Measurements from ENCODE around the gene FBXW4.
"Not testable (repeated sequence)": the region's sequence is repeated elsewhere in the genome, so short reads cannot be mapped to it uniquely, and the experiment has no call there.

Gene FBXW4

DNA sequence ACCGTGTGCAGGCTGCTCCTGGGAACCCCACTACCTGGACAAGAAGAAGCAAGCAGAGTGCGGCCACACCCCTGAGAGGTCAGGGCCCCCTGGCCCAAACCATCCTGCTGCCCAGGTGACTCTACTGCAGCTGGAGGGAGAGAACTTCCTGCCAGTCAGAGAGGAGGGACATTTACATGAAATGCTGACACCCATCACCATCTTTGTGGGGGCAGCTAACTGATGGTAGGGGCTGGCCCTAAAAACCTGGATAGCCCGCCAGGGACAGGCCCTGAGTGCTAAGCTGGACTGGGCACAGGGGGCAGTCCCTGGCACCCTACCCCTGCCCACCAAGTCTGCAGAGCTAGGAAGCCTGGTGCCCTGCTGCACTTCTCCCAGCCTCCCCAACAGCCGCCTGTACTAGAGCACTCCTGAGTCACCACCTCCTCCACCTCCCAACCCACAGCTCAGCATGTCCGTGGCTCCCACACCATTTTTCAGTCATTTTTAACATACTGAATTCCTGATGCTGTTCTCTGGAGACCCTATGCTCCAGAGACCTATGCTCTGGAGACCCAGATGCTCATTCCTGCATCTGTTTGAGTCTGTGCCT, 79.3 kb downstream of the FBXW4 start:
- no peak for DNase-seq

DNA sequence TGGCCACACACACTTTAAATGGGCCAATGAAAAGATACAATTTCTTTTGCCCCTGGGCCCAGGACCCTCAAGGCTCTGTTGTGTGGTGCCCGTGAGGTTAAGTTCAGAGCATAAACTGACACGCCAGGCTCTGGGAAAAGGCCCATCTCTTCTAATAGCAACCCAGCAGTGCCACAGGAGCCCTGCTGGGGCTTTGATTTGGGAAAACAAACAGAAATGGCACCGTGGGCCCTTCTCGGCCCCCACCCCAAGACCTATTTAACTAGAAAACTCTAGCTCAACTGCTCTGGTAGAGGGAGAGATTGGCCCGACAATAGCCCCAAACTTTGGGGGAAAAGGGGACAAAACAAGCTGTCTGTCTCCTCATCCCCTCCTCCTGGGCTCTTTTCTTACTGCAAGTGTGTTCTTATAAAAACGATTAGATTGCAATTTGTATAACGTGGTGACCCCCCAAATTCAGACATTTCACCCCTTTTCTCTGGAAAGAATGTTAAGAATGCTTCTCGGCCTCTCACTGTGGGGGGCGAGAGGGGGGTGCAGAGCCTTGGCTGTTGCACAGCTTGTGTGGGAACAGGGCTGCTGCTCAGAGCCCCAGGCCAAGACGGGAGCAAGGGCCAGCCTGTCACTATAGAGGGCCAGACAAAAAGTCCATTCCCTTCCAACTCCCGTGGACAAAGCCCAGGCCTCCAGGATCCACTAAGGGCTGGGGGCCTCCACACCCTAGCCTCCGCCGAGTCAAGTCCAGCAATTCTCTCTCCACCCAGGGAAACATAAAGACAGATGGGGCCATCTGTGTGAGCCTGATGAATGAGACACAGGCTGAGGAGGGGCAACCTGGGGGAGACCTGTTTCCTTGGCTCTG, 80.1 kb downstream of the FBXW4 start:
- DNase-seq, result no peak

DNA sequence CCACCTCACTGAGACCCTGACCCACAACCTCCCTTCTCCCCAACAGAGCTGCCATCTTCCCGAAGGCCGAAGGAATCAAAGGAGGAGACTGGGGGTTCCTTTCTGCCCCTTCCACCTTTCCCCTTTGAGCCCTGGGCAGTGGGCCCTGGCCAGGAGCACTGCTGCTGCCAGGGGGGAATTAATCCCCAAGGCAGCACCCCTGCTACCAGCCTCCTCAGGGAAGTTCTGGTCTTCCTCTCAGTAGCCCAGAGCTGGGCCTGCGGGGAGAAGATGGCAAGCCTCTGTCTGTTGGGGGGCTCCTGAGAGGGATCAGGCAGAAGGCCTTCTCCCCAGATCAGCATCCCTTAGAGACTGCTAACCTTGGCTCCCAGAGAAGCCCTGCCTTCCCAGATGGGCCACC, 81.3 kb downstream of the FBXW4 start:
- no peak for DNase-seq

DNA sequence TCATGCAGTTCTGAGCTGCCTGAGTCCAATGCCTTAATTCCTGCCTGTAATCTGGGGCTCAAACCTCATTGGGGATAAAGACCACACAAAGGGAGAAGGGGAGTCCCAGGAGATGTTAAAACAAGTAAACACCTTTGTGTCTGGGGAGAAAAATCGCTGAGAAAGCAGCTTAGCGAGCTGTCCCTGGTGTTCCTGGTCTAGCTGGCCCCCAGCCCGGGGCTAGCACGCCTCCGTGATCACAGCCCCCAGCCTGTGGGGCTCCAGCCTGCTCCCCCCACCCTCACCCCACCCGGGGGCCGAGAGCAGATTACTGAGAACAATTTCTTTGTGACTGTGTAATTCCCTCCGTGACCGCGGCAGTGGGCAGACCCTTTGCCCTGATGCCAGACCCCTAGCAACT, 82.1 kb downstream of the FBXW4 start:
- DNase-seq, result no peak

DNA sequence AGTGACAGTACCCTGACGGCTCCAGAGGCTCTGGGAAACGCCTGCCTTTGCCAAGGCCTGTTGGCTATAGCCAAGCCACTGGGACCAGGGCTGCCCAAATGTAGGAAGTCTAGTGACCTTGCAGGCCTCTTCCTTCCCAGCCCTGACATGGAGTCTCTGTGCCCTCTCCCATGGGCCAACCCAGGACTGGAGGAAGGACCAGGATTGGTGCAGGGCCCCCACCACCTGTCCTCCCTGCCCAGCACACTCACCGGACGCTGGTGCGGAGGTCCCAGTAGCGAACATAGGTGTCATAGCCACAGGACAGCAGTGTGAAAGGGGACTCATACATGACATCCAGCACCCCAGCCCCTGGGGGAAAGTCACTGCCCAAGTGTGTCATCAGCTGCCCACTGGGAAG, 82.9 kb downstream of the FBXW4 start:
- DNase-seq, result no peak

DNA sequence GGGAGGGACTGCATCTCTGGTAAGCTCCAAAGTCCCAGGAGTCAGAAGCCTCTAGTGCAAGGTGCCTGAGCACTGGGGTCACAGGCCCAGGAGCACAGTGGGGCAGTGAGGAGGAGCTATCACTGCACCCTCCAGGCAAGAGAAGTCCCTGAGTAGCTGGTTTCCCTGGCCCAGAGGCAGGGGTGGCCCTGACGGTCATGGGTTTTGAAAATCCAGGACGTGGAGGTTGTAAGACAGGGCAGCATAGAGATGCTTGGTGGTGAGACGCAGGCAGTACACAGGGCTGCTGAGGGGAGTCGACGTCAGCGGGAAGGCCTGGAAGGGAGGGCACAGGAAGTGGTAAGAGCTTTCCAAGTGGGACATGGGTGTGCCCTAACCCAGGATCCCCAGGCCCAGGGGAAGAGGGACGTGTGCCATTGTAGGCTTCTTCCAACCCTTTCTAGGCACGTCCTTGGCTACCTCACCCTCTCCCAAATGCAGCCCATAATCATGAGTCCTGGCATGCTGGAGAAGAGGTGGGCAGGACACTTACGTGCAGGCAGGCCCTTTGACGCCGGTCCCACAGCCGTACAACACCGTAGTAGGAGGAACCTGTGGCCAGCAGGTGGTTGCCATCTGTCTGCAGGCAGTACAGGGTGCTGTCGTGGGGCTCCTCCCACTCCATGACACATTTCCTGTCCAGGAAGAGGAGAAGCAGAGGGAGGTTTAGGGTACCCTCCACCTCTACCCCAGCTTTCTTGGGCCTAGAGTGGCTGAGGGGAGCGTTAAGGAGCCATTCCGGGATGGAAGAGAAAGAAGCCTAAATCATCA, 83.7 kb downstream of the FBXW4 start:
- no peak for DNase-seq

DNA sequence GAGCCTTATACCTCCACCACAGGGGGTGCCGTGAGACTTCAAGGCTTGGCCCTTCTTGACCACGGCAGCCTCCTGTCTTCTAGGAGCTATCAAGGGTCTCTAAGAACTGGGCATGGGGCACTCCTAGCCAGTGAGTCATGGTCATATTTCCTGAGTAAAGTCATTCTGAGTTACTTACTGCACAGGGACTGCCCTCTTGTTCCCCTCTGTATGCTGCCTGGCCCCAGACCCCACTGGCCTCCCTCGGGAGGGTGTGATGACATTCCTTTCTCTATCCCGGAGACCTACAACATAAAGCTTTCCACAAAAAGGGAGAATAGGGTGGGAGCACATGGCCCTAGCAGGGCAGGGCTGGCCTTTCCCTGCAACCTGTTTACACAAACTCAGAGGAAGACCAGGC, 85.5 kb downstream of the FBXW4 start:
- DNase-seq, result no peak

DNA sequence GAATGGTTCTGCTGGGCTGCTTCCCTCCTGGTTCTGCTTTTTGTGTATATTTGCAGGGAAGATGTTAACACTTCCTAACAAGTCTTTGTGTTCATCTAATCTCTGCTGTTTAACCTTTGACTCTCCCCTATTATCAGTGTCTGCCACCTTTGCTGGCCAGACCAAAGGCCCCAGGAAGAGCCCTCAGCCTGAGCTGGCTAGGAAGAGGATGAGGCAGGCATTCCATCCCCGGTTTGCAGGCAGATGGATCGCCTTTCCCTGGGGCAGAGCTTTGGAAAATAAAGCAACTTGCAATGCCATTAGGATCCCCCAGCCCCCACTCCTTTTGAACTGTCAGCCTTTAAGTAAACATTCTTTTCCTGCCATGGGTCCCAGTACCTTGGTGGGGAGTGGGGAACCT, 87.8 kb downstream of the FBXW4 start:
- DNase-seq, result no peak

DNA sequence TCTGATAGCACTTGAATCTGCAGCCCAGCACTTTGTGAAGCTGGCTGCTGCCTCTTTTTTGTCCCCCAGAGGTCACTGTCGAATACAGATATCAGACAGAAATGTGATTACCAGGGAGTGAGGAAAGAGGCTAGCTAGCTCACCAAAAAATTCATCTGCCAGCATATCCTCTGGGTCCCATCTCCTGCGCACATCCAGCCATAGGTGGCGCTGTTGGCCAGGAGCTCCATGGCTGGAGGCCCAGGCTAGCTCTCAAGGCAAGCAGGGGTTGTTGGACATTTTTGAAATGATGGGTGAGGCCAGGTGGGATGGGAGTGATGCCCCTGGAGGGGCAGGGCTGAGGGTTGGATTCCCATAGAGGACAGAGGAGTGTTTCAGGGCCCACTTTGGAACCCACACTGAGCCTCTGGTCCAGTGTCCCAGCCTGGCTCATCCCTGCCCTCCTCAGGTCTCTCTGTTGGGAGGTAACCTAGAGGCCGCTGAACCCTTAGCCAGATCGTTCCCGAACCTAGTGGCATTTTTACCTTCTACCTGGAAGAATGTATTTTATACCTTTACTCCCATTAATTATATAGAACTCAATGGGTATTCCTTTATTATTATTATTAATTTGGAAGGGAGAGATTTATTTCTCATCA, 92.1 kb downstream of the FBXW4 start:
- DNase-seq, result peak; percentile 42

DNA sequence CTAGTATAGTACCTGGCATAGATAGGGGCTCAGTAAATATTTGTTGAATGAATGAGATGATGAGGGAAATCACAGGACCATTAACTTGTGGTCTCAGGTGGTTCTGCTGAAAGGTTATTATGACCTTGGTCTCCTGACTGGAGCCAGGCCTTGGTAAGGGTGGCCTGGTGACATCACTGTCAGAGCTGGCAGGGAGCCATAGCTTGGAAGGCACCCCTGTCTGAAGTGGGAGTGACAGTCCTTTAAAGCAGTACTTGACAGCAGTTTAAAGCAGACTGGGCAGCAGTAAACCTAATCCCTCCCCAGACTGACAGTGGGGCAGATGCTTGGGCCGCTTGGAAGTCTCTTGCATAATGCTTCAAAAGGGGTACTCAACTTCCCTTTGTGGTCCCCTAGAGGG, 93.4 kb downstream of the FBXW4 start:
- no peak for DNase-seq

DNA sequence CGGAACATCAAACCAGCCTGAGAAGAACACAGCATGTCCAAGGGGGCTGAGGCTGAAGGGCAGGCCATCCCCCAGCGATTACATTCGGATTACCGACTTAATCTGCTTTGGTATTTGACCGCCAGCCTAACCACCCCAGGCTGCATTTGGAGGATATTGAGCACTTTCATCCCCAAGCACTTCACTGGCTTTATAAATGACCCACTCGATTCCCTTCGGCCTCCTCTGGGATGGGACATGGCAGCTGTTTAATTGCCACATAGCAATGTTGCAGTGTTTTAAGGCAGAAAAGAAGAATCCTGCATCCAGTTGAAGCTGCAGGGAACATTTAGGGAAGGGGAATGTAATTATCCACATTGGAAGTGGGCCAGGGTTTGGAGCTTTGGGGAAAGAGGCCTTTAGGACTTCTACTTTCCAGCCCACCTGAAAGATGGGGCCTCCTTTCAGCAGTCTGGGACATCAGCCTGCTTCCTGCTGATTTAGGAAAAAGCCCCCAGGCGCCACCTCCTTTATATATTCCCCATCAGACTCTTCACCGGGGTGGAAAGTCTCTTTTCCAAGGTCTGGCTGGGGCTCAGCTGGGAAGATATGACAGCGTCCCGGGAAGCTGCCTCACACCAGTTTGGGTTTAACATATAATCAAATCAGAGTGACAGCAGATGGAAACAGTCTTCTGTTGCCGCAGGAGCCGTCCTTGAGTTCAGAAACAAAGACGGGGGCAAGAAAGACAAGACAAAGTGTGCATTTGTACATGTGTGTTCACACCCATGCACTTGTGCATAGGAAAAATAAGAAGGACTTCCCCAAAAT, 97.7 kb downstream of the FBXW4 start:
- no peak for DNase-seq

DNA sequence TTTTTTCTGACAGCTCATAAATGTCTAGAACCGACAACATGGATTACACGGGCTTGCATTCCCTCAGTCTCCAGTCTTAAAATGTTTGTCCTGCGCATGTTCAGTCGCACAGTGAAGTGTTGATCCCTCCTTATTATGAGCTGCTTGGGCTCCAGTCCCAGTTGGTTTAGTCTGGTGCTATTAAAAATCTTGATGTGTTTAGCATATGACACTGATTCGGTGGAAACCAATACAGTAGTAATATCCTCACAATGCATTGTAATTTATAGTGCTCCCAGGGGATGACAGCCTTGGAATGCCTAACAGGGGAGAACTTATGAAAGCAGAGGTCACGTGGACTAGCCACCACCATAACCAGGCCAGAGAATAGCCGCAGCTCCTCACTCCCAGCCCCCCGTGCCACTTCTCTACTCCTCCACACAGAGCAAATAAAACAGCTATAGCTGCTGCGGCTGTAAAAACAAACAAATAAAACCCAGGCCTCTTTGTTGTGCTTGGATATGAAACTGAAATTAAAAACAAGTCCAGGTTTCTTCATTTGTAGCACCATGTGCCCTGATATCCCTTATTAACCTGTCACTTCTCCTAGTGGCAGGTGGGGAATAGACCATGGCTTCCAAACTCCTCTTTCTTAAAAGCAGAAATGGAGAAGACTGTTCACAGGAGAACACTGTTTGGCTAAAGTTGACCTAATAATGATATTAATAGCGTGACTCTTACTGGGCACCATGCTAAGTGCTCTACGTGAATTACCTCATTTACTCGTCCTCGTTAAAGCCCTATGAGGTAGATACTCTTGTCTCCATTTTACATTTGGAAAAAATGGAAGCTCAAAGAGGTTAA, 99.2 kb downstream of the FBXW4 start:
- no peak for DNase-seq

DNA sequence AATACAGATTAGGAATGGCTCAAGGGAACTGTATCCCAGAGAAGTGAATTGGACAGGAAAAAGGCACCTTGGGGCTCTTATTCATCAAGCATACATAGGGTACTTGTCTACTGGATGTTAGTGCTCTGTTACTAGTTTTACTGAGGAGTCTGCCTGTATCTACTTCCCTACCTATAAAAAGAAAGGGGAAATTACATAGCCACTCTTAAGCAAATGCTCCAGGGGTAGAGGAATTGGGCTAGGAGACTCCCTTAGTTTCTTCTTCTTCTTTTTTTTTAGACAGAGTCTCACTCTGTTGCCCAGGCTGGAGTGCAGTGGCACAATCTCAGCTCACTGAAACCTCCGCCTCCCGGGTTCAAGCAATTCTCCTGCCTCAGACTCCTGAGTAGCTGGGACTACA, 101.6 kb downstream of the FBXW4 start:
- not testable (repeated sequence) for DNase-seq

DNA sequence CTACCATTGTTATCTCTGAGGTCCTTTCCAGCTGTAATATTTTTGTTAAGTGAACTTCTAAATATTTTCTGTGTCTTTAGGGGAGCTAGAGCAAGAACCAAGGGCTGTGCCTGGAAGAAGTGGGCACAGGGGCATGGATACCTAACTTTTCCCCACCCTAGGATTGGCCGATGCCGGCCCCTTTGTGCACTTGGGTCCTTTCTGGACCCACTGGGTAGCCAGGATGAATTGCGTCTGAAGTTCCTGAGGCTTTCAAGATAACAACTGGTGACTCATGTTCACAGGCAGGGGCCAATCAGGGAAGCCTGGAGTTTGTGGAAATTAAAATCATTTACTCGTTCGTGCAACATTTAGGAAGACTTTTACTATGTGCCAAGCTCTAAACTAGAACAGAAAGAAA, 106.1 kb downstream of the FBXW4 start:
- DNase-seq, result no peak

DNA sequence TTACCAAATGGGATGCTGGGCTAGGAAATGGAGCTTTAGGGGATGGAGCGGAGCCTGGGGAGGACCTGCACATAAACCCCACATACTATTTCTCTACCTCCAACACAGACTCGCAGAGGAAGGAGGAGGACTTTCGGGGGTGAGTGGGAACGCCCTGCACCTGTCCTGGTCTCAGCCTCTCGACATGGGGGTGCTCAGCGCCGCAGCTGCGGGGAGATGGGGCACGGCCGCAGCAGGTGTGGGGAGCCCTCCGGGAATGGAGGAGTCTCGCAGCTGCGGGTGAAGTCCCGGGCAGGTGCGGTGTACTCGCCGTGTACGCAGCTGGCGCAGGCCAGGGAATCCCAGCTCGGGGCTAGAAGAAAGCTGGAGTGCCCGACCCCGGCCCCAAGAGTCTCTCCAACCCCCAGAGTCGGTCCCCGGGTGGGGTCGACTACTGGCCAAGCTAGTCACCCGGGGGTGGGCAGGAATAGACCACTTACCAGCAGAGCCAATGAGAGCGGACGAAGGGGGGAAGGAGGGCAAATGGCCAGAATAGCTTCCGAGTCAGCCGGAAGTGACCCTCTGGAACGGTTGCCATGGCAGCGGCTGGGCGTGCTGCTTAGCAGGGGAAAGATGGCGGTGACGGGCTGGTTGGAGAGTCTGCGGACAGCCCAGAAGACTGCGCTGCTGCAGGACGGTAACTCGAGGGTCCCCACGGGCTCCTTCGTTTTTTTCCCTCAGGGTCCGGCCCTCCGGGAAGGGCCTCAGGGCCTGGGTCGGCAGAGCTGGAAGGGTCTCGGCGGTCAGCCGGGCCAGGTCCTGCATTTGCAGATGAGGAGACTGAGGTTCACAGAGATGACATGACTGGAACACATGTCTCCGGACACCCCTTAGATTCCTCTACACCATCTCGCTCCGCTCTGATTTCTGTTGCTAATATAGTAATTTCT, 107.0 kb downstream of the FBXW4 start, which contains the start of the genes DPCD and POLL:
DPCD (plus strand) TSS at position 597 of the 929 bp plus-strand sequence; CDS start at position 613, 16 bp downstream.
POLL (minus strand) TSS at position 533 of the 929 bp plus-strand sequence. CDS start 897 bp downstream, outside the sequence.
- DNase-seq, result peak; percentile 90

DNA sequence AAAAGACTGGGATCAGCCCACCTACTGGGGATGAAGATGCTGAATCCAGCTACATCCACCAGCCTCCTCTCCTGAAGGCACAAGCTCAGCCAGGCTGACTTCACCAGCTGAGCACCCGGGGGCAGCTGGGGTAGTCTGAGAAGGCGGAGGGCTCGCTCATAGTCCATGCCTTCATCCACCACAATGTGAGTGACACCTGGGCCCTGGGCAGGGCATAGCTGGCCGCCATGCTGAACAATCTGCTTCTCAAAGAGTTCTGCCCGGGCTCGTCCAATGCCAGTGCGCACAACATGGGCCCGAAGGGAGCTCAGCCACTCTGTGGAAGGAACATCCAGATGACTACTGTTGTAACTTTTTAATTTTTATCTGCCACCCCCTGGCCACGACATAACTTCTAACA, 109.1 kb downstream of the FBXW4 start:
- no peak for DNase-seq

DNA sequence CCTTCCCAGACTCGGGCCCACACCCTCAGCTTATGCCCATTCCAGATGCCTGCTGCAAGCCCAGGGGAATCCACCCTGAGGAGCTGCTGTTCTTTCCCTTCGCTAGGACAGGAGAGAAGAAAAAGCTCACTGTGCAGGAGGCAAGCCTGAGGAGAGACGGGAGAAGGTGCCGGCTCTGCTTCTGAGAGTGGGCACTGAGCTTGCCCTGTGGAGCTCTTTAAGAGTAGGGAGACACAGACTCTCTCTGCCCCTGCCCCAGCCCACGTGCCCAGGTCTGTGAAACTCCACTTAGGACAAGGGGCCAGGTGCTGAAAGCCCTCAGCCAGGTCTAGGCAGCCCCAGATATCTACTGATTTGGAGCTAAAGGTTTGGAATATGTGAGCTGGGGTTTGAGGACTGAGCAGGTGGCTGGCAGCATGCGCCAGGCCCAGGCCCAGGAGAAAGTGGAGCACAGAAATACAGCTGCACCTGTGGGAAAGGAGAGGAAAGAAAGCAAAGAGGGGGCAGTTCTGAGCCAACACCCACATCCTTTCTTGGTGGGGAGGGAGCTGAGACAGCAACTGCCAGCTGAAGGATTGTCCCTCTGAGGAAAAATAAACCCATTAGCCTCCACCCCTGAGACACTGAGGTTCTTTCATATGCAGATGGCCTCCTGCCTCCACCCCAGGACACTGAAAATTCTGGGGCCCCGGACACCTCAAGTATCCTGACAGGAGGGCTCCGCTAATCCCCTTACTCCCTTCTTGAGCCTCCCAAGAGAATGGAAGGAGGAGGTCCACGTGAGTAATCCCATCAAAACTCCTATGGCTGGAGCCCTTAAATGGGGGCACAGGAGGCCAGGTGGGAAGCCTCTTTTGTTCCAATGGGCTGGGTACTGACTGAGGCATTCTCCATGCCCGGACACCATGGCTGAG, 114.2 kb downstream of the FBXW4 start:
- DNase-seq, result no peak

DNA sequence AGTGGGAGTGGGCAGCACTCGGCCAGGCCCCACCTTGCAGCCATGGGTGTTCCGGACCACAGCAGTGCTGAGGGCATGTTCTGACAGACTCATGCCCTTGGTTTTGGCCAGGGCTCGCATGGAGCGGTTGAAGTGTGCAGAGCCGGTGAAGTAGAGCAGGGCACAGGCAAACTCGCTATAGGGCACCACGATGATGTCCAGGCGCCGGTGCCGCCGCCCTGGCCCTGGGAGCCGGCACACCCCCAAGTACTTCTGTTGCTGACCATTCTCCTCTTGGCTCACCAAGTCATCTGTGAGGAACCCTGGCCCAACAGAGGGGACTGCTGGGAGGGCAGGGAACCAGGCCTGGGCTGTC, 115.5 kb downstream of the FBXW4 start:
- no peak for DNase-seq

Measured in CD4-positive, alpha-beta T cell treated with Interleukin-12 subunit alpha and Interleukin-12 subunit beta, for 1 hour (primary cell).